GM18858 (cell line): Measurements from ENCODE around the gene TSEN54.
A peak's percentile ranks its signal among the peaks of the same experiment; 100 is the strongest.

Experiments used
- ATAC-seq: cut with Tn5 transposase; IDR thresholded peaks from one replicate; pipeline ENCODE4 v1.9.1; 2021; ENCODE audit not compliant: unreplicated experiment

TSEN54 gene

GRCh38 chr17:75563063-75563758 lies 46.9 kb downstream of the TSEN54 start:
- ATAC-seq: no peak

GRCh38 chr17:75564195-75564594 lies 47.9 kb downstream of the TSEN54 start:
- ATAC-seq: no peak

GRCh38 chr17:75565066-75565465 lies 48.7 kb downstream of the TSEN54 start:
- ATAC-seq: no peak

GRCh38 chr17:75565618-75566017 lies 49.3 kb downstream of the TSEN54 start:
- no peak for ATAC-seq

GRCh38 chr17:75566416-75566815 lies 50.1 kb downstream of the TSEN54 start:
- ATAC-seq: no peak

GRCh38 chr17:75566834-75567233 lies 50.5 kb downstream of the TSEN54 start:
- ATAC-seq: no peak

GRCh38 chr17:75568412-75569255 lies 52.3 kb downstream of the TSEN54 start:
- no peak for ATAC-seq

- no peak for ATAC-seq
Observed at GRCh38 chr17:75570034-75570676, 53.8 kb downstream of the TSEN54 start.

GRCh38 chr17:75570772-75571171 lies 54.4 kb downstream of the TSEN54 start:
- no peak for ATAC-seq

GRCh38 chr17:75571197-75571884 lies 55.0 kb downstream of the TSEN54 start:
- peak; percentile 65 for ATAC-seq

- ATAC-seq: no peak
Observed at GRCh38 chr17:75571885-75572215, 55.5 kb downstream of the TSEN54 start.

- ATAC-seq: no peak
Observed at GRCh38 chr17:75572713-75573539, 56.6 kb downstream of the TSEN54 start.

GRCh38 chr17:75573540-75573957 lies 57.2 kb downstream of the TSEN54 start:
- no peak for ATAC-seq

- no peak for ATAC-seq
Observed at GRCh38 chr17:75573994-75574393, 57.7 kb downstream of the TSEN54 start.
